A673 (cell line): ENCODE measurements around the gene MS4A12. TPM values are rescaled to one million over a fixed set of nuclear protein-coding genes. Genes with fewer than 3 reads are reported as not detected.
"Not testable (repeated sequence)": the region's sequence is repeated elsewhere in the genome, so short reads cannot be mapped to it uniquely, and the experiment has no call there.

Source experiments
- BruUV-seq: library from RNA; stranded (reverse); fragments of 400-500 nt; replicated peaks from 2 replicates; lab custom pipeline; 2021; lab: Mats Ljungman, UMichigan
- CTCF ChIA-PET: fragments of 300-600 bp; sonication (Branson Sonifier 250); formaldehyde crosslinking; loops from one replicate; lab custom pipeline; 2022; ENCODE audit warnings: antibody characterized with exemption; lab: Charles Lee
- POLR2A ChIA-PET: fragments of 300-600 bp; sonication (Branson Sonifier 250); formaldehyde crosslinking; loops from one replicate; lab custom pipeline; 2022; ENCODE audit warnings: antibody characterized with exemption; ENCODE audit not compliant: low non-redundant PET; lab: Charles Lee
- DNase-seq: peaks from one replicate; pipeline ENCODE4 v3.0.0-alpha.2; 2015; ENCODE audit warnings: low spot score
- H3K27ac ChIP-seq: fragments of 200-600 bp; sonication (generic); 2 replicates; pipeline ENCODE4 v1.5.1; 2016; ENCODE audit warnings: mixed run types, low read depth, mild to moderate bottlenecking, mixed read lengths, antibody characterized with exemption, low read length; ENCODE audit not compliant: poor library complexity, severe bottlenecking
- H3K27me3 ChIP-seq: fragments of 200-600 bp; sonication (generic); replicated peaks from 2 replicates; pipeline ENCODE4 v1.6.1; 2017; ENCODE audit warnings: mixed run types, low read depth, mild to moderate bottlenecking, mixed read lengths, antibody characterized with exemption, low read length; ENCODE audit not compliant: insufficient read depth, poor library complexity
- H3K36me3 ChIP-seq: fragments of 200-600 bp; sonication (generic); 2 replicates; pipeline ENCODE4 v1.6.1; 2016; ENCODE audit warnings: mixed run types, mild to moderate bottlenecking, mixed read lengths, antibody characterized with exemption, low read length; ENCODE audit not compliant: insufficient read depth, poor library complexity, severe bottlenecking
- H3K4me1 ChIP-seq: fragments of 200-600 bp; sonication (generic); 2 replicates; pipeline ENCODE4 v1.6.1; 2017; ENCODE audit warnings: mixed run types, mild to moderate bottlenecking, mixed read lengths, antibody characterized with exemption, low read length; ENCODE audit not compliant: insufficient read depth, poor library complexity, severe bottlenecking
- H3K4me3 ChIP-seq: fragments of 200-600 bp; sonication (generic); 2 replicates; pipeline ENCODE4 v1.5.1; 2016; ENCODE audit warnings: low read depth, mixed run types, mild to moderate bottlenecking, mixed read lengths, low read length; ENCODE audit not compliant: poor library complexity, severe bottlenecking
- H3K9me3 ChIP-seq: fragments of 200-600 bp; sonication (generic); 2 replicates; pipeline ENCODE4 v1.6.1; 2016; ENCODE audit warnings: mixed run types, low read depth, mild to moderate bottlenecking, mixed read lengths, antibody characterized with exemption, low read length; ENCODE audit not compliant: poor library complexity, severe bottlenecking
- CTCF ChIP-seq: fragments of 300-800, 200-600 bp; sonication (generic); conservative IDR thresholded peaks from 2 replicates; pipeline ENCODE4 v1.5.1; 2017; ENCODE audit warnings: low read depth, mild to moderate bottlenecking, antibody characterized with exemption, low read length, moderate library complexity, mixed read lengths
- EZH2 ChIP-seq: fragments of 200-600 bp; sonication (generic); IDR thresholded peaks from 2 replicates; pipeline ENCODE4 v1.6.1; 2017; ENCODE audit warnings: borderline replicate concordance, low read depth, mild to moderate bottlenecking, mixed read lengths, antibody characterized with exemption, low read length; ENCODE audit not compliant: poor library complexity, severe bottlenecking
- intact Hi-C: fragments of 100-400 bp; cut with micrococcal nuclease; formaldehyde crosslinking; loops from one replicate; pipeline ENCODE4 v1.10.0; 2022; ENCODE audit not compliant: unreplicated experiment
- total RNA-seq: library from RNA; stranded (reverse); gene quantifications from 2 replicates; pipeline ENCODE4 v1.2.3, GENCODE V29; 2021

The MS4A12 gene
- total RNA-seq, 1 experiment from 2014 or later, result not detected

GRCh38 chr11:60500276-60500910 lies 7.8 kb downstream of the MS4A12 start:
- Histone ChIP-seq H3K9me3 (no peaks in the 10 kb centered on the region), H3K4me1 (no peaks in the 10 kb centered on the region), H3K27me3 (peaks cover 13% of the 10 kb centered on the region), H3K4me3 (no peak overlapping the region), H3K36me3 (no peaks in the 10 kb centered on the region), H3K27ac (no peak overlapping the region)
- no peak for TF ChIP-seq EZH2
- TF ChIP-seq CTCF, result no peak
- CTCF ChIA-PET, result no interaction called here
- no TSS peak for BruUV-seq
- no peak for DNase-seq
- POLR2A ChIA-PET, result no interaction called here
- intact Hi-C loops, result no loop called here

- BruUV-seq, result no TSS peak
- H3K27me3 ChIP-seq, result peaks cover 21% of the 10 kb centered on the region
- no peak overlapping the region for H3K27ac ChIP-seq
- H3K4me1 ChIP-seq, result no peaks in the 10 kb centered on the region
- CTCF ChIA-PET, result no interaction called here
- no peak for DNase-seq
- TF ChIP-seq EZH2 (no peak), CTCF (no peak)
- H3K4me3 ChIP-seq, result no peak overlapping the region
- no peaks in the 10 kb centered on the region for H3K36me3 ChIP-seq
- POLR2A ChIA-PET, result no interaction called here
- H3K9me3 ChIP-seq, result no peaks in the 10 kb centered on the region
- intact Hi-C loops, result no loop called here
Measured at GRCh38 chr11:60502221-60502775, 9.7 kb downstream of the MS4A12 start.

GRCh38 chr11:60504219-60504905 lies 11.8 kb downstream of the MS4A12 start:
- Histone ChIP-seq H3K4me1 (no peaks in the 10 kb centered on the region), H3K4me3 (no peak overlapping the region), H3K36me3 (no peaks in the 10 kb centered on the region), H3K27me3 (peaks cover 21% of the 10 kb centered on the region), H3K9me3 (no peaks in the 10 kb centered on the region), H3K27ac (no peak overlapping the region)
- CTCF ChIA-PET, result no interaction called here
- TF ChIP-seq EZH2 (no peak), CTCF (no peak)
- DNase-seq, result no peak
- POLR2A ChIA-PET, result no interaction called here
- intact Hi-C loops, result no loop called here
- no TSS peak for BruUV-seq

GRCh38 chr11:60509609-60510008 lies 17.0 kb downstream of the MS4A12 start:
- H3K27ac ChIP-seq, H3K36me3 ChIP-seq, BruUV-seq, H3K4me3 ChIP-seq, intact Hi-C loops, CTCF ChIA-PET, POLR2A ChIA-PET, H3K4me1 ChIP-seq, DNase-seq, H3K9me3 ChIP-seq: not testable (repeated sequence)
- peaks cover 15% of the 10 kb centered on the region for H3K27me3 ChIP-seq

- H3K36me3 ChIP-seq, POLR2A ChIA-PET, intact Hi-C loops, H3K27ac ChIP-seq, DNase-seq, BruUV-seq, H3K4me1 ChIP-seq, H3K4me3 ChIP-seq, H3K9me3 ChIP-seq, CTCF ChIA-PET: not testable (repeated sequence)
- H3K27me3 ChIP-seq, result peaks cover 17% of the 10 kb centered on the region
Measured at GRCh38 chr11:60510209-60510608, 17.6 kb downstream of the MS4A12 start.
